Peyer's patch (tissue), 4 donors: ENCODE results near the gene ATP11C.

Experiments
- CTCF ChIP-seq, 6 experiments: fragments of 450-650 bp in 4 of 6; fragments of 200-600 bp in 2 of 6; sonication (generic) in 1 of 6; IDR thresholded peaks; one replicate each; pipeline ENCODE4 v1.5.1; 2017 to 2019; ENCODE audit warnings: antibody characterized with exemption in 6 of 6, mild to moderate bottlenecking in 3 of 6, moderate library complexity in 1 of 6
- POLR2A ChIP-seq, 2 donors: fragments of 450-650 bp; IDR thresholded peaks; one replicate each; pipeline ENCODE4 v1.5.1; 2017; ENCODE audit warnings: antibody characterized with exemption in 2 of 2, mild to moderate bottlenecking in 2 of 2, moderate library complexity in 2 of 2

GRCh38 chrX:139784807-139785206 is 148.0 kb downstream of the ATP11C start:
- no peak for TF ChIP-seq CTCF (IDR thresholded peaks at IDR 0.05)
- TF ChIP-seq POLR2A (IDR thresholded peaks at IDR 0.05), result no peak
